PC-3 (cell line): ENCODE results near the gene SLC19A1.

ENCODE experiments used
- CTCF ChIP-seq: fragments of 300-600 bp; sonication (generic); conservative IDR thresholded peaks from 2 replicates; pipeline ENCODE4 v1.5.1; 2017; ENCODE audit warnings: antibody characterized with exemption, low read depth, mild to moderate bottlenecking, low read length
- EZH2 ChIP-seq: fragments of 300-600 bp; sonication (generic); IDR thresholded peaks from one replicate; pipeline ENCODE4 v1.6.1; 2017; ENCODE audit warnings: antibody characterized with exemption, mild to moderate bottlenecking, low read length; ENCODE audit not compliant: unreplicated experiment
- EZH2phosphoT487 ChIP-seq: fragments of 300-600 bp; sonication (generic); IDR thresholded peaks from 2 replicates; pipeline ENCODE4 v1.6.1; 2018; ENCODE audit warnings: mild to moderate bottlenecking, antibody characterized with exemption, low read length, borderline replicate concordance

GRCh38 chr21:45465105-45465504 lies 77.1 kb downstream of the SLC19A1 start:
- TF ChIP-seq CTCF: no peak
- TF ChIP-seq EZH2phosphoT487: no peak
- TF ChIP-seq EZH2: no peak
